ENCODE results near the gene SCGB1D1. TPM values are rescaled to one million over a fixed set of nuclear protein-coding genes. Genes with fewer than 3 reads are reported as not detected.
A peak's percentile ranks its signal among the peaks of the same experiment; 100 is the strongest.

Gene SCGB1D1
- total and polyA plus RNA-seq, 2 of the 8 experiments (the other 6 are each of a cell fraction or from before 2014, with no cell fraction given) = not detected

- Histone ChIP-seq H3K4me1 (replicated peaks in 1 of 4; ENCODE audit: control insufficient read depth in 3 of 4, insufficient read depth in 4 of 4, low read length in 3 of 4) (peaks cover 0 to 5% (median under 1%) of the 10 kb centered on the region in 4 experiments; a peak in 4 of 7 replicates), H3K36me3 (ENCODE audit: control insufficient read depth in 2 of 4, insufficient read depth in 4 of 4, low read length in 3 of 4) (no peaks in the 10 kb centered on the region), H2BK12ac (ENCODE audit: low read depth, low read length) (no peak within 1 kb of the TSS; the same call in 1 of the 2 replicates), H2BK20ac (ENCODE audit: low read length) (no peak within 1 kb of the TSS), H3K23ac (ENCODE audit: insufficient read length) (no peak within 1 kb of the TSS), H3K9me3 (ENCODE audit: insufficient read depth in 2 of 2, low read depth in 1 of 2, low read length in 1 of 2) (no peaks in the 10 kb centered on the region), H2AK5ac (ENCODE audit: low read depth, low read length) (no peak within 1 kb of the TSS), H2BK5ac (ENCODE audit: low read depth, low read length) (no peak within 1 kb of the TSS; the same call in 1 of the 2 replicates), H4K8ac (ENCODE audit: extremely low read depth, insufficient read depth, low read length) (no peak within 1 kb of the TSS), H3K79me1 (ENCODE audit: low read depth, low read length) (no peaks in the 10 kb centered on the region), H3K14ac (ENCODE audit: insufficient read length) (no peak within 1 kb of the TSS), H3K9ac (replicated peaks in 1 of 4; ENCODE audit: extremely low read depth in 1 of 4, low read depth in 3 of 4, low read length in 3 of 4) (no peak within 1 kb of the TSS), H4K20me1 (replicated peaks in 1 of 2; ENCODE audit: control insufficient read depth in 1 of 2, insufficient read depth in 2 of 2, low read length in 2 of 2) (peaks cover 0 to 2% of the 10 kb centered on the region in 2 experiments), H2BK120ac (replicated peaks; ENCODE audit: low read depth, low read length) (no peak within 1 kb of the TSS), H3K27ac (ENCODE audit: low read depth, low read length) (no peak within 1 kb of the TSS), H3K27me3 (replicated peaks in 1 of 4; ENCODE audit: control insufficient read depth in 3 of 4, extremely low read depth in 1 of 4, insufficient read depth in 3 of 4, low read length in 3 of 4) (peaks cover 0 to 1% (median 0%) of the 10 kb centered on the region in 4 experiments; a peak in 1 of 7 replicates), H2AFZ (ENCODE audit: low read length) (0 out of 2 replicates have a peak within 1 kb of the TSS, but pooled peaks have one; percentile 61), H3K4me3 (ENCODE audit: extremely low read depth in 1 of 4, insufficient read depth in 2 of 4, low read depth in 3 of 4, low read length in 4 of 4) (no peak within 1 kb of the TSS), H3K4ac (replicated peaks; ENCODE audit: insufficient read length, low read depth, low read length) (no peak within 1 kb of the TSS), H3K4me2 (ENCODE audit: insufficient read depth in 1 of 2, low read depth in 2 of 2, low read length in 2 of 2) (no peak within 1 kb of the TSS), H3K23me2 (ENCODE audit: low read depth, low read length) (peaks cover 3% of the 10 kb centered on the region; the same call in 1 of the 2 replicates), H4K5ac (ENCODE audit: insufficient read length, low read depth, low read length) (no peak within 1 kb of the TSS), H3K79me2 (ENCODE audit: control insufficient read depth in 1 of 2, insufficient read depth in 2 of 2, low read length in 2 of 2) (no peaks in the 10 kb centered on the region), H2BK15ac (ENCODE audit: low read length) (no peak within 1 kb of the TSS), H4K91ac (replicated peaks; ENCODE audit: insufficient read length, low read length) (no peak within 1 kb of the TSS), H3K18ac (ENCODE audit: extremely low read depth, low read length) (no peak within 1 kb of the TSS), H3K56ac (replicated peaks; ENCODE audit: insufficient read length, low read depth, low read length) (no peak within 1 kb of the TSS)
- CTCF ChIA-PET (ENCODE audit: partially characterized antibody) = interaction anchor here (0.6 to 3.3 kb wide), 16 partner anchors 11 to 282 kb away, joined by 3 to 12 read pairs (median 4); partner anchors contain the start of gene SCGB2A1
- FAIRE-seq = no peak
- POLR2A ChIA-PET (ENCODE audit: partially characterized antibody) = no interaction called here
- no peak for DNase-seq (ENCODE audit: low read depth in 1 of 2, low spot score in 2 of 2)
- WGBS, 2 experiments (ENCODE audit: extremely low coverage in 1 of 2, insufficient coverage in 1 of 2, insufficient read length in 1 of 2, insufficient replicate concordance in 2 of 2, low coverage in 1 of 2, low lambda C conversion rate in 2 of 2, missing lambda C conversion rate in 1 of 2) = 80% methylated on average over 3 of the region's 3 CpGs; no CpG with 5 or more reads in 1 of the 2 experiments
- TF ChIP-seq, protein P1, sequence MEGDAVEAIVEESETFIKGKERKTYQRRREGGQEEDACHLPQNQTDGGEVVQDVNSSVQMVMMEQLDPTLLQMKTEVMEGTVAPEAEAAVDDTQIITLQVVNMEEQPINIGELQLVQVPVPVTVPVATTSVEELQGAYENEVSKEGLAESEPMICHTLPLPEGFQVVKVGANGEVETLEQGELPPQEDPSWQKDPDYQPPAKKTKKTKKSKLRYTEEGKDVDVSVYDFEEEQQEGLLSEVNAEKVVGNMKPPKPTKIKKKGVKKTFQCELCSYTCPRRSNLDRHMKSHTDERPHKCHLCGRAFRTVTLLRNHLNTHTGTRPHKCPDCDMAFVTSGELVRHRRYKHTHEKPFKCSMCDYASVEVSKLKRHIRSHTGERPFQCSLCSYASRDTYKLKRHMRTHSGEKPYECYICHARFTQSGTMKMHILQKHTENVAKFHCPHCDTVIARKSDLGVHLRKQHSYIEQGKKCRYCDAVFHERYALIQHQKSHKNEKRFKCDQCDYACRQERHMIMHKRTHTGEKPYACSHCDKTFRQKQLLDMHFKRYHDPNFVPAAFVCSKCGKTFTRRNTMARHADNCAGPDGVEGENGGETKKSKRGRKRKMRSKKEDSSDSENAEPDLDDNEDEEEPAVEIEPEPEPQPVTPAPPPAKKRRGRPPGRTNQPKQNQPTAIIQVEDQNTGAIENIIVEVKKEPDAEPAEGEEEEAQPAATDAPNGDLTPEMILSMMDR (IDR thresholded peaks at IDR 0.05; ENCODE audit: control extremely low read depth in 1 of 3, insufficient read depth in 1 of 3, low read depth in 1 of 3, low read length in 3 of 3) = peak in 1 of 3 experiments; percentile 4; a peak in 1 of 4 replicates
- no peak for TF ChIP-seq MAX (IDR thresholded peaks at IDR 0.05)
Observed at GRCh38 chr11:62242021-62242420, 52.0 kb downstream of the SCGB1D1 start, which contains the start of gene SCGB1D2. TSS of gene SCGB1D2 (plus strand) at chr11:62242239. CDS start at chr11:62242308, 69 bp downstream.

Data from H1 (cell line).